ENCODE results near the gene HCLS1.

- TF ChIP-seq EZH2 (IDR thresholded peaks at IDR 0.05; ENCODE audit: insufficient read depth, poor library complexity, severe bottlenecking) (no peak), EZH2phosphoT487 (IDR thresholded peaks at IDR 0.05; ENCODE audit: insufficient read depth, low read depth) (no peak)
These were observed 64.8 kb downstream of the HCLS1 start for GRCh38 chr3:121595765-121596406.

Data from GM23248 (cell line).